Uterus (tissue), 4 donors: ENCODE results near the gene ATAD3B. TPM values are rescaled to one million over a fixed set of nuclear protein-coding genes. Genes with fewer than 3 reads are reported as not detected.
"Not testable (repeated sequence)": the region's sequence is repeated elsewhere in the genome, so short reads cannot be mapped to it uniquely, and the experiment has no call there.

Experiments
- DNase-seq, 2 donors: peaks; one replicate each; pipeline ENCODE4 v3.0.0-alpha.2; 2019 to 2020
- H3K27ac ChIP-seq, 2 donors: fragments of 200-600 bp; sonication (generic); 1 replicate in 1 of 2; 2 replicates in 1 of 2; pipeline ENCODE4 v1.5.1; 2016 to 2018
- H3K27me3 ChIP-seq, 2 donors: fragments of 200-600 bp; sonication (generic); one replicate each; pipeline ENCODE4 v1.5.1; 2018 to 2019; ENCODE audit warnings: control low read depth in 1 of 2
- H3K36me3 ChIP-seq, 2 donors: fragments of 200-600 bp; sonication (generic); one replicate each; pipeline ENCODE4 v1.5.1; 2019; ENCODE audit warnings: control low read depth in 1 of 2
- H3K4me1 ChIP-seq, 2 donors: fragments of 200-600 bp; sonication (generic); one replicate each; pipeline ENCODE4 v1.5.1; 2018 to 2019; ENCODE audit warnings: control low read depth in 1 of 2
- H3K4me3 ChIP-seq, 2 donors: fragments of 200-600 bp; sonication (generic); 1 replicate in 1 of 2; 2 replicates in 1 of 2; pipeline ENCODE4 v1.5.1; 2018 to 2019; ENCODE audit warnings: mild to moderate bottlenecking in 1 of 2
- H3K9me3 ChIP-seq, 2 donors: fragments of 200-600 bp; sonication (generic); one replicate each; pipeline ENCODE4 v1.5.1; 2019; ENCODE audit warnings: control low read depth in 1 of 2
- POLR2A ChIP-seq, 2 donors: fragments of 450-650 bp; IDR thresholded peaks; one replicate each; pipeline ENCODE4 v1.6.1; 2016; ENCODE audit warnings: antibody characterized with exemption in 2 of 2, mild to moderate bottlenecking in 1 of 2, moderate library complexity in 1 of 2
- intact Hi-C: fragments of 100-400 bp; cut with DNase I; formaldehyde crosslinking; loops from one replicate; pipeline ENCODE4 v1.15.1; 2023; ENCODE audit warnings: low total_unique reads
- total RNA-seq, 4 donors: library from RNA; depleted of rRNA in 3 of 4; stranded (reverse); fragments of >200 nt in 3 of 4; gene quantifications; one replicate each; pipeline versions ENCODE4 v1.1.0 to v1.2.4, GENCODE V29; 2014 to 2023
- TF ChIP-seq, protein P1 (sequence below), 4 experiments: fragments of 200-600 bp in 2 of 4; fragments of 450-650 bp in 2 of 4; sonication (generic) in 2 of 4; IDR thresholded peaks; one replicate each; pipeline ENCODE4 v1.5.1; 2016 to 2019; ENCODE audit warnings: antibody characterized with exemption in 4 of 4, mild to moderate bottlenecking in 2 of 4, moderate library complexity in 1 of 4
- donor health status: DM: yes; HTN: yes; CAD: no.

ATAD3B gene
- total RNA-seq, 4 donors from 2014 or later = 2.1 to 20.5 (median 17.8) TPM

DNA sequence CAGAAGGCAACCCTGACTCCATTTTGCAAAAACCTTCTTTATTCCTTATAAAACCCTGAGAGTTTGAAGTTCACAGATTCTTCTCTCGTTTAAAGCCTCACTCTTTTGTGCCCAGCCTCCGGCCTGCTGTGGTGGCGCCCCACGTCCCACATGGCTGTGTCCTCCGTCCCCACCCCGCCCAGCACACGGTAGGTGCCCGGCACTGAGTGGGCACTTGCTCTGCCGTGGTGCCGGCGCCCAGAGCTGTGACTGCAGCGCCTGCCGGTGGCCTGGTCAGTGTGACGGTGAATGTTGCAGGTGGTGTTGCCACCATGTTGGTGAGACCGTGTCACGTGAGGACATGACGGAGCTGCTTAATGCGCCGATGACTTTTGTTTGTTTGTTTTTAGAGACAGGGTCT is 49.8 kb downstream of the ATAD3B start:
- Histone ChIP-seq H3K4me1 (no peaks in the 10 kb centered on the region), H3K36me3 (no peaks in the 10 kb centered on the region), H3K4me3 (no peak overlapping the region), H3K27me3 (no peaks in the 10 kb centered on the region), H3K27ac (no peak overlapping the region), H3K9me3 (no peaks in the 10 kb centered on the region)
- TF ChIP-seq, protein P1, sequence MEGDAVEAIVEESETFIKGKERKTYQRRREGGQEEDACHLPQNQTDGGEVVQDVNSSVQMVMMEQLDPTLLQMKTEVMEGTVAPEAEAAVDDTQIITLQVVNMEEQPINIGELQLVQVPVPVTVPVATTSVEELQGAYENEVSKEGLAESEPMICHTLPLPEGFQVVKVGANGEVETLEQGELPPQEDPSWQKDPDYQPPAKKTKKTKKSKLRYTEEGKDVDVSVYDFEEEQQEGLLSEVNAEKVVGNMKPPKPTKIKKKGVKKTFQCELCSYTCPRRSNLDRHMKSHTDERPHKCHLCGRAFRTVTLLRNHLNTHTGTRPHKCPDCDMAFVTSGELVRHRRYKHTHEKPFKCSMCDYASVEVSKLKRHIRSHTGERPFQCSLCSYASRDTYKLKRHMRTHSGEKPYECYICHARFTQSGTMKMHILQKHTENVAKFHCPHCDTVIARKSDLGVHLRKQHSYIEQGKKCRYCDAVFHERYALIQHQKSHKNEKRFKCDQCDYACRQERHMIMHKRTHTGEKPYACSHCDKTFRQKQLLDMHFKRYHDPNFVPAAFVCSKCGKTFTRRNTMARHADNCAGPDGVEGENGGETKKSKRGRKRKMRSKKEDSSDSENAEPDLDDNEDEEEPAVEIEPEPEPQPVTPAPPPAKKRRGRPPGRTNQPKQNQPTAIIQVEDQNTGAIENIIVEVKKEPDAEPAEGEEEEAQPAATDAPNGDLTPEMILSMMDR (IDR thresholded peaks at IDR 0.05) = no peak
- no peak for TF ChIP-seq POLR2A (IDR thresholded peaks at IDR 0.05)
- intact Hi-C loops = no loop called here
- no peak for DNase-seq

DNA sequence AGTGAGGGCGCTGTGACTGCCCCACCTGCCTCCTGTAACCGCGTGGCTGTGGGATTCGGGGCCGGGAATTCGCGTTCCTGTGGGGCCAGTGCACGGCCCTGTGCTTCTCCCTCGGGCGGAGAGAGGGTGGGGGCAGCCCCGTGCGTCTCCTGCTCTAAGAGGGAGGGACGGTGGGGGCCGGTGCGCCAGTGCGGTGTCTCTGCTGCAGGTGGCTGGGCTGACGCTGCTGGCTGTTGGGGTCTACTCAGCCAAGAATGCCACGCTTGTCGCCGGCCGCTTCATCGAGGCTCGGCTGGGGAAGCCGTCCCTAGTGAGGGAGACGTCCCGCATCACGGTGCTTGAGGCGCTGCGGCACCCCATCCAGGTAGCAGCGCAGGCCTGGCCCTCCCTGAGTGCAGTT is 51.0 kb downstream of the ATAD3B start:
- H3K4me3 ChIP-seq, H3K36me3 ChIP-seq, intact Hi-C loops, H3K27me3 ChIP-seq, H3K4me1 ChIP-seq, DNase-seq, H3K9me3 ChIP-seq, H3K27ac ChIP-seq: not testable (repeated sequence)

DNA sequence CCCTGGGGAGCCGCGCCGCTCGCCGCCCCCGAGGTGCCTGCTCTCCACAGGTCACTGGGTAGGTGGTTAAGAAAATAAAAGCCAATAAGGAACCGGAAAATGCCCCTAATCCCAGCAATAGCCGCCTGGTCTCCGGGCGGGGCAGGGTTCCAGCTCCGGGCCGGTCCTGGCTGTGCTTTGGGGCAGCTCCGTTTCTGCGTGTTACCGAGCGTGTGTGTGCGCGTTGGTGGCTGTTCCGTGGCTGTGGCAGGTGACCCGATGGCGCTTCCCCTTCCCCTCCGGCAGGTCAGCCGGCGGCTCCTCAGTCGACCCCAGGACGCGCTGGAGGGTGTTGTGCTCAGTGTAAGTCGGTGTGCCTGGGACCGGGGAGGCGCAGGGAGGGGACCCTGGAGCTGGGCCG is 51.7 kb downstream of the ATAD3B start:
- H3K4me1 ChIP-seq, DNase-seq, H3K27me3 ChIP-seq, H3K27ac ChIP-seq, H3K9me3 ChIP-seq, H3K4me3 ChIP-seq, H3K36me3 ChIP-seq, intact Hi-C loops: not testable (repeated sequence)

DNA sequence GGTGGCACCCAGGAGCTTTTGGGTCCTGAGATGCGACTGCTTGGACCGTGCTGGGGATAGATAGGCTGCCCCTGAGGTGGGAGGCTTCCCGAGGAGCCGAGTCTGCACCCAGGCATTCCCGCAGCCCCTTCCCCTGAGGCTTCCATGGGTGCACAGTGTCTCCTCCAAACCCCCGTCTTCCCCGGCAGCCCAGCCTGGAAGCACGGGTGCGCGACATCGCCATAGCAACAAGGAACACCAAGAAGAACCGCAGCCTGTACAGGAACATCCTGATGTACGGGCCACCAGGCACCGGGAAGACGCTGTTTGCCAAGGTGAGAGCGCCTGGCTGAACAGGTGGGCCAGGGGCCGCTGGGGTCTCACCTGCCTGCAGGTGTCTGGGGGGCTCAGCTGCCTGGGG is 52.1 kb downstream of the ATAD3B start:
- H3K9me3 ChIP-seq, intact Hi-C loops, H3K4me1 ChIP-seq, H3K4me3 ChIP-seq, H3K27ac ChIP-seq, H3K36me3 ChIP-seq, H3K27me3 ChIP-seq, DNase-seq: not testable (repeated sequence)

DNA sequence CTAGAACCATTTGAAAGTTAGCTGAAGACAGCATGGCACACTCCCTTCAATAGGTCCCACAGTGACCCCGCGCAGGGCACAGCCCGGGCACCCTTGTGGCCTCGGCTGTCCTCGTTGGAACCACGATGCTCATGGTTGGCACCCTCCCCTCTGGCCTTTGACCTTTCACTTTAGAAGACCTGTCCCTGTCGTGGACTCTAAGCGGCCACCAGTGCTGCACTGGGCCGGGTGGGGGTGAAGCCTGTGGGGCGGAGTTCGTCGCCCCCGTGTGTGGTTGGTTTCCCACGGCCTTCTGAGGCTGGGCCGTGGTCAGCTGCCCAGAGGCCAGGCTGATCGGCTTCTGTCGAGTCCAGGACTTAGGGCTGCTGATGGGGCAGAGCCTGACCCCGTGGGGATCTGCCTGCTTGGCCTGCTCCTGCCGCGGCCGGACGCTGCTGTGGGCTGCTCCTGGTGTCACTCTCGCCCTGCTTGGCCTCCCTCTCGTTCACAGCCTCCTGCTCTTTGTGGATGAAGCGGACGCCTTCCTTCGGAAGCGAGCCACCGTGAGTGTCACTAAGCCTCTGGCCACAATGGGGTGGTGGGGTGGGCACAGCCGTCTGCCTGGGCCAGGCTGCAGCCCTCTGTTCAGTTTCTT is 53.3 kb downstream of the ATAD3B start:
- H3K4me1 ChIP-seq, H3K4me3 ChIP-seq, H3K9me3 ChIP-seq, intact Hi-C loops, DNase-seq, H3K36me3 ChIP-seq, H3K27ac ChIP-seq, H3K27me3 ChIP-seq: not testable (repeated sequence)

DNA sequence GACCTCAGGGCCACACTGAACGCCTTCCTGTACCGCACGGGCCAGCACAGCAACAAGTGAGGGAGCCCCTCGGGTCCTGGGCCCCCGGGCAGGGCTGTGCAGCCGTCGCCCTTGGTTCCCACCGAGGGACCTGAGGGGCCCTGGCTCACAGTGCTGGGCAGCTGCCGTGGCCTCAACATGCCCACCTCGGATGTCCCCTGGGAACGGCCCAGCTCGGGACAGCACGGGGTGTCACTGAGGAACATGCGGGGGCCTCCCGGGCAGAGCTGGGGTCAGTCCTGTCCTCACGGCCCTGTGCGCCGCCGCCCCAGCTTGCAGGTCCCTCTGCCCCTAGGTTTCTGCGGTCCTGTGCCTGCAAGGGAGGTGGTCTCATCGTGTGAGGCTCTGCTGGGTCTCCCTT is 54.9 kb downstream of the ATAD3B start:
- H3K9me3 ChIP-seq, H3K27ac ChIP-seq, H3K27me3 ChIP-seq, DNase-seq, H3K4me3 ChIP-seq, H3K4me1 ChIP-seq, intact Hi-C loops, H3K36me3 ChIP-seq: not testable (repeated sequence)

DNA sequence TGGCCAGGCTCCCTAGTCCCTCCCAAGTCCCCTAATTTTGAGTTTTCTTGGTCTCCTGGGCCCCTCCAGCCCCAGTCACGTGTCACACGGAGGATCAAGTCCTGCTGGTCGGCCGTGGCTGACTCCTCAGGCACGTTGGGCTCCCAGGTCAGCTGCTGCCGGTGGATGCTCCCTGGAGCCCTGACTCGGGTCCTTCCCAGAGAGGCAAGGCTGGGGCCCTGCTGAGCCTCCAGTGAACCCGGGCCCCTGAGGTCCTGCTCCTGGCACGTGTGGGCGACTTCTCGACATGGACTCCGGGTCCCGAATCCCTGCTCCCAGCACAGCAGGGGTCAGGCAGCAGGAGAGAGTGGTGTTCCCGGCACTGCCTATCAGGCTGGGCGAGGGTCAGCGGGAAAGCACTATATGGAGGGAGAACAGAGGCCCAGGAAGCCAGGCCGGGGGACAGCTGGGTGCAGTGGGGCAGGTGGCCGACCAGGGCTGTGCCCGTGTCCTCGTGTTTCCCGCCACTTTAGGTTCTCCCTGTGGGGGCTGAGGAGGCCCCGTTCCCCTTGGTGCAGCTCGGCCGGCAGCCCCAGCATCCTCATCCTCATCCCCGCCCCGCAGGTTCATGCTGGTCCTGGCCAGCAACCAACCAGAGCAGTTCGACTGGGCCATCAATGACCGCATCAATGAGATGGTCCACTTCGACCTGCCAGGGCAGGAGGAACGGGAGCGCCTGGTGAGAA is 55.7 kb downstream of the ATAD3B start:
- H3K27me3 ChIP-seq = no peaks in the 10 kb centered on the region
- H3K9me3 ChIP-seq = peaks cover 0 to 4% of the 10 kb centered on the region in 2 donors
- H3K4me3 ChIP-seq = no peak overlapping the region
- no peaks in the 10 kb centered on the region for H3K36me3 ChIP-seq
- no peak for DNase-seq
- H3K27ac ChIP-seq = no peak overlapping the region
- intact Hi-C loops = no loop called here
- H3K4me1 ChIP-seq = no peaks in the 10 kb centered on the region
- TF ChIP-seq, protein P1 (IDR thresholded peaks at IDR 0.05) = no peak
- no peak for TF ChIP-seq POLR2A (IDR thresholded peaks at IDR 0.05)
